Caco-2 (cell line): ENCODE measurements around the gene CSNK2A3. TPM values are rescaled to one million over a fixed set of nuclear protein-coding genes. Genes with fewer than 3 reads are reported as not detected.

Experiments
- BruUV-seq: library from RNA; stranded (reverse); fragments of 400-500 nt; replicated peaks from 2 replicates; lab custom pipeline; 2021; lab: Mats Ljungman, UMichigan
- CTCF ChIA-PET: fragments of 300-600 bp; sonication (Branson Sonifier 250); formaldehyde crosslinking; loops from one replicate; lab custom pipeline; 2022; ENCODE audit warnings: antibody characterized with exemption; lab: Charles Lee
- POLR2A ChIA-PET: fragments of 300-600 bp; sonication (Branson Sonifier 250); formaldehyde crosslinking; loops from one replicate; lab custom pipeline; 2022; ENCODE audit warnings: antibody characterized with exemption; lab: Charles Lee
- DNase-seq, 2 experiments: peaks; one replicate each; pipeline versions ENCODE4 v3.0.0 to v3.0.0-alpha.2; 2020 to 2022
- H3K27me3 ChIP-seq: replicated peaks from 2 replicates; pipeline ENCODE4 v1.6.0; 2011; ENCODE audit warnings: low read length; ENCODE audit not compliant: control insufficient read depth, insufficient read depth
- H3K36me3 ChIP-seq: 2 replicates; pipeline ENCODE4 v1.5.1; 2011; ENCODE audit warnings: low read length; ENCODE audit not compliant: control insufficient read depth, insufficient read depth
- H3K4me1 ChIP-seq: fragments of 250-450 bp; sonication (Bioruptor Pico); 2 replicates; pipeline ENCODE4 v1.5.1; 2020; ENCODE audit warnings: mild to moderate bottlenecking
- H3K4me3 ChIP-seq: 2 replicates; pipeline ENCODE4 v1.5.1; 2011; ENCODE audit warnings: low read depth, mild to moderate bottlenecking, control low read depth, low read length
- H3K9me3 ChIP-seq: fragments of 250-450 bp; sonication (Bioruptor Pico); 2 replicates; pipeline ENCODE4 v1.5.1; 2020; ENCODE audit warnings: mild to moderate bottlenecking, moderate library complexity
- H3K27ac Mint-ChIP-seq: one replicate; pipeline ENCODE4 v1.8.0; 2022; ENCODE audit warnings: mixed read lengths; ENCODE audit not compliant: unreplicated experiment
- H3K27me3 Mint-ChIP-seq: one replicate; pipeline ENCODE4 v1.8.0; 2022; ENCODE audit warnings: mixed read lengths; ENCODE audit not compliant: insufficient read depth, unreplicated experiment
- H3K36me3 Mint-ChIP-seq: one replicate; pipeline ENCODE4 v1.8.0; 2022; ENCODE audit warnings: mild to moderate bottlenecking, mixed read lengths; ENCODE audit not compliant: insufficient read depth, unreplicated experiment
- H3K4me1 Mint-ChIP-seq: one replicate; pipeline ENCODE4 v1.8.0; 2022; ENCODE audit warnings: low read depth, mixed read lengths; ENCODE audit not compliant: unreplicated experiment
- H3K4me3 Mint-ChIP-seq: one replicate; pipeline ENCODE4 v1.8.0; 2022; ENCODE audit warnings: mild to moderate bottlenecking, moderate library complexity, mixed read lengths; ENCODE audit not compliant: unreplicated experiment
- H3K9me3 Mint-ChIP-seq: one replicate; pipeline ENCODE4 v1.8.0; 2022; ENCODE audit warnings: mixed read lengths; ENCODE audit not compliant: unreplicated experiment
- intact Hi-C: fragments of 100-400 bp; cut with micrococcal nuclease; formaldehyde crosslinking; loops from one replicate; pipeline ENCODE4 v1.10.0; 2022; ENCODE audit not compliant: unreplicated experiment
- total RNA-seq: library from RNA; stranded (reverse); gene quantifications from 2 replicates; pipeline ENCODE4 v1.2.3, GENCODE V29; 2022
- TF ChIP-seq, protein P1 (sequence below), 2 experiments: fragments of 200-600 bp in 1 of 2; IDR thresholded peaks; 1 replicate in 1 of 2; 2 replicates in 1 of 2; pipeline versions ENCODE4 v1.5.1 to v1.8.0; 2011 to 2022; ENCODE audit warnings: antibody characterized with exemption in 1 of 2, control low read depth in 1 of 2, inconsistent platforms in 1 of 2, low read depth in 1 of 2, low read length in 1 of 2, mild to moderate bottlenecking in 1 of 2, moderate library complexity in 1 of 2; ENCODE audit not compliant: insufficient read depth in 1 of 2, severe bottlenecking in 1 of 2, unreplicated experiment in 1 of 2

Gene CSNK2A3
- total RNA-seq, 1 experiment from 2014 or later = 0.75 TPM

DNA sequence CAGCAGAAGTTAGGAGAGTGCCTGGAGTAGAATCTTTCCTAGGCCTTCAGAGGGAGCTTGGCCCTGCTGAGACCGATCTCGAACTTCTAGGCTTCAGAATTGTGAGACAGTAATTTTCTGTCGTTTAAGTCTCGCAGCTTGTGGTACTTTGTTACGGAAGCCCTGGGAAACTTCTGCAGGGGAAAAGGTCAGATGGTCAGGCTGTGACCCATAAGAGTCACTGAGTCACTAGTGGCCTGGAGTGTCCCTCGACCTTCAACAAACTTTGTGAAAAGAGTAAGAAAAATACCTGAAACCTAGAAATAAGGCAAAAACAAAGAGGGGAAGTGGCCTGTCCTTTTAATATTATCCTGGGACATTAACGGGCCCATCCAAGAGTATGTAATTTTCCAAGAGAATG lies 34.6 kb downstream of the CSNK2A3 start:
- BruUV-seq = no TSS peak
- no peak overlapping the region for H3K4me3 Mint-ChIP-seq
- Histone ChIP-seq H3K4me1 (0 out of 2 replicates have a peak, but pooled peaks cover 9% of the 10 kb centered on the region), H3K9me3 (no peaks in the 10 kb centered on the region), H3K4me3 (no peak overlapping the region), H3K27me3 (no peaks in the 10 kb centered on the region), H3K36me3 (no peaks in the 10 kb centered on the region)
- H3K4me1 Mint-ChIP-seq = no peaks in the 10 kb centered on the region
- POLR2A ChIA-PET = no interaction called here
- DNase-seq = no peak
- no peaks in the 10 kb centered on the region for H3K36me3 Mint-ChIP-seq
- intact Hi-C loops = no loop called here
- TF ChIP-seq, protein P1, sequence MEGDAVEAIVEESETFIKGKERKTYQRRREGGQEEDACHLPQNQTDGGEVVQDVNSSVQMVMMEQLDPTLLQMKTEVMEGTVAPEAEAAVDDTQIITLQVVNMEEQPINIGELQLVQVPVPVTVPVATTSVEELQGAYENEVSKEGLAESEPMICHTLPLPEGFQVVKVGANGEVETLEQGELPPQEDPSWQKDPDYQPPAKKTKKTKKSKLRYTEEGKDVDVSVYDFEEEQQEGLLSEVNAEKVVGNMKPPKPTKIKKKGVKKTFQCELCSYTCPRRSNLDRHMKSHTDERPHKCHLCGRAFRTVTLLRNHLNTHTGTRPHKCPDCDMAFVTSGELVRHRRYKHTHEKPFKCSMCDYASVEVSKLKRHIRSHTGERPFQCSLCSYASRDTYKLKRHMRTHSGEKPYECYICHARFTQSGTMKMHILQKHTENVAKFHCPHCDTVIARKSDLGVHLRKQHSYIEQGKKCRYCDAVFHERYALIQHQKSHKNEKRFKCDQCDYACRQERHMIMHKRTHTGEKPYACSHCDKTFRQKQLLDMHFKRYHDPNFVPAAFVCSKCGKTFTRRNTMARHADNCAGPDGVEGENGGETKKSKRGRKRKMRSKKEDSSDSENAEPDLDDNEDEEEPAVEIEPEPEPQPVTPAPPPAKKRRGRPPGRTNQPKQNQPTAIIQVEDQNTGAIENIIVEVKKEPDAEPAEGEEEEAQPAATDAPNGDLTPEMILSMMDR (IDR thresholded peaks at IDR 0.05; ENCODE audit: insufficient read depth in 1 of 2, low read depth in 1 of 2, low read length in 1 of 2, severe bottlenecking in 1 of 2, unreplicated experiment in 1 of 2) = no peak
- H3K27me3 Mint-ChIP-seq = peaks cover 8% of the 10 kb centered on the region
- CTCF ChIA-PET = no interaction called here
- H3K9me3 Mint-ChIP-seq = no peaks in the 10 kb centered on the region
- no peak overlapping the region for H3K27ac Mint-ChIP-seq

DNA sequence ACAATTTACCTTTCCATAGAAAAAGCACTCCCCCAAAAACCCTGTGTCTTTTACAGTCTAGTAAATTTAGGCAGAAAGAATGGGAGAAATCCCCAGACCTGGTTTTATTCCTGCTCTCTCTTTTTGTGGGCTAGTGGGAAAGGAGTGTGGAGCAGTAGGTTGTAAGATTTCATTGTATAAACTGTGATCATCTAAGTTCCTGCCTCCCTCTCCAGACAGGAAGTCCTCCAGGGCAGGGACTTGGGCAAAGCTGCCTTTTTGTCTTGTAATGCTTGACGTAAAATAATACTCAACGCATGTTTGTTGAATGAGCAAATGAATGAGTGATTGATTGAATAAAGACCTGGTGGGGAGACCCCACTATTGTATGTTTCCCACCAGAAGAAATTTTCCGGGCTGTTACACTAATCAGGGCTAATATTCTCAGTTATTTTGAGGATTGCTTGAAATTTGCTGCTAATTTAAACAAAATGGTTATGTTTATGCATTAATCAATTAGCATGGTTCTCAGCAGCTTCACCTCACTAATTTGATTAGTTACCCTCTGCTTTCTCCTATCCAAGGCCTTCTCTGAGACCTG lies 36.3 kb downstream of the CSNK2A3 start:
- H3K36me3 ChIP-seq = no peaks in the 10 kb centered on the region
- H3K4me1 Mint-ChIP-seq = no peaks in the 10 kb centered on the region
- POLR2A ChIA-PET = no interaction called here
- no peaks in the 10 kb centered on the region for H3K27me3 ChIP-seq
- H3K4me1 ChIP-seq = 0 out of 2 replicates have a peak, but pooled peaks cover 10% of the 10 kb centered on the region
- no peaks in the 10 kb centered on the region for H3K36me3 Mint-ChIP-seq
- no peak overlapping the region for H3K27ac Mint-ChIP-seq
- no peak overlapping the region for H3K4me3 ChIP-seq
- H3K27me3 Mint-ChIP-seq = peaks cover 6% of the 10 kb centered on the region
- BruUV-seq = no TSS peak
- intact Hi-C loops = no loop called here
- no peaks in the 10 kb centered on the region for H3K9me3 ChIP-seq
- TF ChIP-seq, protein P1 (IDR thresholded peaks at IDR 0.05; ENCODE audit: insufficient read depth in 1 of 2, low read depth in 1 of 2, low read length in 1 of 2, severe bottlenecking in 1 of 2, unreplicated experiment in 1 of 2) = no peak
- CTCF ChIA-PET = no interaction called here
- no peak overlapping the region for H3K4me3 Mint-ChIP-seq
- no peak for DNase-seq
- H3K9me3 Mint-ChIP-seq = no peaks in the 10 kb centered on the region

DNA sequence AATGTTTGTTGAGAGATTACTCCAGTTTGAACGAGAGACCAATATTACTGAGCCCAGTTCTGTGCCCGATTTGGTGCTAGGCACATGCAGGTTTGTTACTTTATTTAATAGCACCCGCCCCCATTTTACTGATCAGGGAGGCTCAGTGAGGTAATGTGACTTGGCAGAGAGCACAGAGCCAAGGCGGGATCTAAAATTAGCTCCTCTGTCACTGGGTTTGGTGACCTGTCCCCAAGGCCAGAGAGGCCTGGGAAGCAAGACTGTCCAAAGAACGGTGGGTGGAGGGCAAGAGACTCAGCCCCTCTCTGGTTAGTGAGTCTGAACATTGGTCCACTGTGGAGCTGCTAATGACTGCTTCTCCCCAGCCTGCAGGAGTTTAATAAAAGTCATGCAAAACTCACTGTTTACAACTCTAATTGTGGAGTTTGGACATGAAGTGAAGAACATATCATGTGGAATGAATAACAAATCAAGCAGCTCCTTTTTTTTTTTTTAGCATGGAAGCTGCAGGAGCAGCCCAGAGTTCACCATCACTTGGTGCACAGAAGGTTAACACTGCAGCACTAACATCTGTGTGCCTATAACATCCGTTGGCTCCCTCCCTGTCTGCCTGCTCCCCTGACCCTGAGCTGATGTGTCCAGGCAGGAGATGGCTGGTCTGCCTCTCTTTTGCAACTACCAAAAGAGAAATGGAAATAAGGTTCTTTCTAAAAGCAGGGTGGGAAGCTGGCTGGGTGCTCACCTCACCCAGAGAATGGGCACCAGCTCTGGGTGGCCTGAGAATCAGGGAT lies 39.0 kb downstream of the CSNK2A3 start:
- H3K36me3 Mint-ChIP-seq = no peaks in the 10 kb centered on the region
- no peaks in the 10 kb centered on the region for H3K9me3 Mint-ChIP-seq
- DNase-seq = no peak
- H3K27me3 ChIP-seq = no peaks in the 10 kb centered on the region
- CTCF ChIA-PET = interaction anchor here (1.0 kb wide), 1 partner anchor 380 kb away, joined by 3 read pairs; no protein-coding TSS in a partner anchor
- peaks cover 14% of the 10 kb centered on the region for H3K27me3 Mint-ChIP-seq
- no peak overlapping the region for H3K27ac Mint-ChIP-seq
- H3K36me3 ChIP-seq = no peaks in the 10 kb centered on the region
- H3K4me3 Mint-ChIP-seq = no peak overlapping the region
- POLR2A ChIA-PET = no interaction called here
- H3K4me3 ChIP-seq = no peak overlapping the region
- H3K4me1 Mint-ChIP-seq = no peaks in the 10 kb centered on the region
- BruUV-seq = no TSS peak
- no peaks in the 10 kb centered on the region for H3K9me3 ChIP-seq
- intact Hi-C loops = no loop called here
- TF ChIP-seq, protein P1 (IDR thresholded peaks at IDR 0.05; ENCODE audit: insufficient read depth in 1 of 2, low read depth in 1 of 2, low read length in 1 of 2, severe bottlenecking in 1 of 2, unreplicated experiment in 1 of 2) = no peak
- H3K4me1 ChIP-seq = 0 out of 2 replicates have a peak, but pooled peaks cover 10% of the 10 kb centered on the region
